GM21367 (cell line): ENCODE results near the gene HRC.

Experiments
- ATAC-seq: cut with Tn5 transposase; IDR thresholded peaks from one replicate; pipeline ENCODE4 v1.9.1; 2021; ENCODE audit not compliant: unreplicated experiment

The HRC gene

DNA sequence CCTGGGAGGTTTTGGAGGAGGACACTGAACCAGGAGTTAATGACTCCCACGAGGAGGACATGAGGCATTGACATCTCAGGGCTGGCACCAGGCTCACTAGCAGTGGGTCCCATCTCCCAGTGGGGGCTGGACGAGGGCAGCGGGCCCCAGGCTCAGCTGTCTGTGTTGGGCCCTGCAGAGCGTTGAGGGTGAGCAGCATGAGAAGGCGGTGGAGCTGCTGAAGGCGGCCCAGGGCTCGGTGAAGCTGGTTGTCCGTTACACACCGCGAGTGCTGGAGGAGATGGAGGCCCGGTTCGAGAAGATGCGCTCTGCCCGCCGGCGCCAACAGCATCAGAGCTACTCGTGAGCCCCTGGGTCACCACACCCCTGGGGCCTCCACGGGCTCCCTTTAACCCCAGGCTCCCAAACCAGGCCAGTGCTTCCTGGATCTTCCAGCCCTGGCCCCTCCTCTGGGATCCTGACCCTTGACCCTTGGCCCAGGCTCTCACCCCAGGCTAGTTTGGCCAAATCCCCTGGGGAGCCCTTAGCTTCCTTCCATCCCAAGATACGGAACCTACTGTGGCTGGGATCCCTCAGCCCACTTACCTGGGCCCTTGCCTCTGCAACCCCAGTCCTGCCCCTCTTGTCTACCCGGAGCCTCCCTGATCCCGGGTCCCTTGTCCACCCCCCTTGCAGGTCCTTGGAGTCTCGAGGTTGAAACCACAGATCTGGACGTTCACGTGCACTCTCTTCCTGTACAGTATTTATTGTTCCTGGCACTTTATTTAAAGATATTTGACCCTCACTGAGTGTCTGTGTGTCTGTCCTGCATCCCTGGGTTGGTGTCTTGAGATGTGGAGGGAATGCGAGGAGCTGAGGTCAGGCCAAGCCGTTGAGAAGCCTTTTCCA, 37.3 kb downstream of the HRC start:
- no peak for ATAC-seq

GRCh38 chr19:49116544-49116943, 38.7 kb downstream of the HRC start:
- ATAC-seq, result no peak

- no peak for ATAC-seq
Observed at GRCh38 chr19:49114630-49115363, 40.4 kb downstream of the HRC start.

DNA sequence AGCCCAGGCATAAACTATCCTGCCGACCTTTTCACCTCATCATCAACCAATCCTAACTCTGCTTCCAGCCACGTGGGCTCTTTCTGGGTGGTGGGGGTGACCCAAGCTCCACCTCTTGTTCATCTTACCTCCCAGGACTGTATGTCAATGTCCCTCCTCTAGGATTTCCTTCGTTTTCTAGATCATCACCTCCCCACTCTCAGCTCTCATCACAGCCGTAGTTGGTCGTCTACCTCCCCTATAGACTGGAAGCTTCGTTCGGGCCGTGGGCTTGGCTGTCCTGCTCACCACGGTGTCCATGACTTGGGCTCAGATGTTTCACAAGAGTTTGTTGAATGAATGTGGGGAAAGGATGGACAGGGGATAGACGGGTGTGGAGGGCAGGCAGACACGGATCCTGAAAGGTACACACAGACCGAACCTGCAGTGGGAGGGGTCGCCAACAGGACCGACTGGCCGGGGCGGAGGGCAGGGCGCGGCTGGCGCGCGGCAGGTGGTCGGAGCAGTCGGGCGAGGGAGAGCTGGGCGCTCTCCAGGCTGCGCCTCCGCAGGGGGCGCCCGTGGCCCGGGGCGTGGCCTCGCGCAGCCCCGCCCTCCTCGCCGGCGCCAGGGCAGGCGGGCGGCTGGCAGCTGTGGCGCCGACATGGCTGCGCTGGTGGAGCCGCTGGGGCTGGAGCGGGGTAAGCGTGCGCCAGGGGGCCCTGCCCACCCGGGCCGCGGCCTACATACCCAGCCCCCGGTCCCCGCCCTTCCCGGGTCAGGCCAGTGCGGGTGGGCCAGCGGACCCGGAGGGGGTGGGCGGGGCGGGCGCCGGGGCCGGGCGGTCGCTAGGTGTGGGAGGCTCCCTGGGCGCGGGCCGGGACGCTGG, 41.2 kb downstream of the HRC start, which contains the start of gene LIN7B:
LIN7B (plus strand) TSS at position 609 of the 868 bp plus-strand sequence; CDS start at position 644, 35 bp downstream.
- ATAC-seq, result peak; percentile 46

DNA sequence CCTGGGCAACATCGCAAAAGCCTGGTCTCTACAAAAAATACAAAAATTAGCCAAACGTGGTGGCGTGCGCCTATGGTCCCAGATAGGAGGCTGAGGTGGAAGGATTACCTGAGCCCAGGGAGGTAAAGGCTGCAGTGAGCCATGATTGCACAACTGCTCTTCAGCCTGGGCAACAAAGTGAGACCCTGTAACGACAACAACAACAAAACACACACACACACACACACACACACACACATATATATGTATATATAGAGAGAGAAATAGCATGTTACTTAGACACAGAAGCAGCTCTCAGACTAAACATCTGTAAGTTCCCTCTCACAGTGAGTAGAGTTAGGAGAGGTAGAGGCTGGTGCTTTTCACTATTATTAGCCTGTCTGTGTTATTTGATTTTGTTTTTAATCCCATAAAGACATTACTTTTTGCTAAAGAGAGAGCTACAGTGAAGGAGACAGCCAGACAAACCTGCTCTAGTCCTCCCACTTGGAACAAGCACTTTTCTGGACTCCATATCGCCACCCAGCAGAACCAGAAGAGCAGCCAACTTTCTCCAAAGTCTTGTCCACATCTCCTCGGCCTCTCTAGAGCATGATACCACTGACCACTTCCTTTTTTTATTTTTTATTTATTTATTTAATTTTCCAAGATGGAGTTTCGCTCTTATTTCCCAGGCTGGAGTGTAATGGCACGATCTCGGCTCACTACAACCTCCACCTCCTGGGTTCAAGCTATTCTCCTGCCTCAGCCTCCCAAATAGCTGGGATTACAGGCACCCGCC, 43.8 kb downstream of the HRC start:
- ATAC-seq, result no peak

GRCh38 chr19:49110567-49110966, 44.6 kb downstream of the HRC start:
- no peak for ATAC-seq

- no peak for ATAC-seq
Observed at GRCh38 chr19:49109569-49110233, 45.5 kb downstream of the HRC start.

GRCh38 chr19:49109051-49109450, 46.1 kb downstream of the HRC start:
- ATAC-seq, result no peak

DNA sequence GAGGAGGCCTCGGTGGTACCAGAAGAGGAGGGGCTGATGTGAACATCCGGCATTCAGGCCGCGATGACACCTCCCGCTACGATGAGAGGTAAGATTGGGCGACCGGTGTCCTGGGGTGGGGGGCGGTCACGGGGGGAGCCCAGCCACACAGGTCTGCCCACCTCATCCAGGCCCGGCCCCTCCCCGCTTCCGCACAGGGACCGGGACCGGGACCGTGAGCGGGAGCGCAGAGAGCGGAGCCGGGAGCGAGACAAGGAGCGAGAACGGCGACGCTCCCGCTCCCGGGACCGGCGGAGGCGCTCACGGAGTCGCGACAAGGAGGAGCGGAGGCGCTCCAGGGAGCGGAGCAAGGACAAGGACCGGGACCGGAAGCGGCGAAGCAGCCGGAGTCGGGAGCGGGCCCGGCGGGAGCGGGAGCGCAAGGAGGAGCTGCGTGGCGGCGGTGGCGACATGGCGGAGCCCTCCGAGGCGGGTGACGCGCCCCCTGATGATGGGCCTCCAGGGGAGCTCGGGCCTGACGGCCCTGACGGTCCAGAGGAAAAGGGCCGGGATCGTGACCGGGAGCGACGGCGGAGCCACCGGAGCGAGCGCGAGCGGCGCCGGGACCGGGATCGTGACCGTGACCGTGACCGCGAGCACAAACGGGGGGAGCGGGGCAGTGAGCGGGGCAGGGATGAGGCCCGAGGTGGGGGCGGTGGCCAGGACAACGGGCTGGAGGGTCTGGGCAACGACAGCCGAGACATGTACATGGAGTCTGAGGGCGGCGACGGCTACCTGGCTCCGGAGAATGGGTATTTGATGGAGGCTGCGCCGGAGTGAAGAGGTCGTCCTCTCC, 47.4 kb downstream of the HRC start:
- no peak for ATAC-seq

DNA sequence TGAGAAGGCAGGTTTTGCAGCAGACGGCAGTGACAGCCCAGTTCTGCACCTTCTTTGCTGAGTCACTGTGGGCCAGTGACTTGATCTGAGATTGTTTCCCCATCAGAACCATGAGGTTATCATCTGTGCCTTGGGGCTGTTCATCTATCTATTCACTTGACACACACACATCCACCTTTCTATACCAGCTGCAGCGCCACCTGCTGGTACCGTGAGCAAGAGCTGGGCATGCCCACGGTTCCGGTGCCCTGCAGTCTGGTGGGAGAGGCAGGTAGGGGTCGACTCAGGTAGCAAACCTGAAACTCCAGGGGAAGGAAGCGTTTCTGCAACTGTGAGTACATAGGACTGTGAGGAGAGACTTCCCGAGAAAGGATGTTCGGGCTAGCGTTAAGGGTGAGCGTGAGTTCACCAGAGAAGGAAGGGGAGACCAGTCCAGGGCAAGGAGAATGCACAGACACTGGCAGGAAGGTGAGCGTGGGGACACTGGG, 48.5 kb downstream of the HRC start:
- ATAC-seq, result no peak

- no peak for ATAC-seq
Observed at GRCh38 chr19:49104229-49104864, 50.8 kb downstream of the HRC start.

- ATAC-seq, result no peak
Observed at GRCh38 chr19:49103331-49104085, 51.7 kb downstream of the HRC start.

DNA sequence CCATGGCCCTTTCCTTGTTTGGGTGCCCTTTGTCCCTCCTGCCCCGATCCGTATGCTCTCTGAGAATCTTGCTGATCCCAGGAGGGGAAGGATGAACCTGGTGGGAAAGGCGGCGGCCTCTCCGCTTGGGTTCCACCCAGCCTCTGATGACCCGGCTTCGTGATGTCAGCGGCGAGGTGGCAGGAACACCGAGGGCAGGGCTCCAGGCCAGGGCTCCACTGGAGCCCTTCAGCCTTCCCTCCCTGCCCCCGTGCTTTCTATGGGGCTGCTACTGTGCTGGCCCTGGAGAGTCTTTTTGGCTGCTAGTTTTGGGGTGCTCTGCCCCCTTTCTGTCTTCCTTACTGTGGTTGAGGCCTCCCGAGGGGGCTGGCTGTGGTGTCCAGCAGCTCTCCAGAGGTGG, 52.9 kb downstream of the HRC start:
- ATAC-seq, result no peak
